Activated CD8-positive, alpha-beta memory T cell treated with anti-CD3 and anti-CD28 coated beads, Interleukin-2, amount 10 ng/mL, durations not matched to agents 7 days and 5 days (primary cell): Measurements from ENCODE around the gene TIGD3. TPM values are rescaled to one million over a fixed set of nuclear protein-coding genes. Genes with fewer than 3 reads are reported as not detected.

Experiments
- ATAC-seq: fragments of 150-1000 bp; cut with Tn5 transposase; one replicate; pipeline ENCODE4 v1.10.0; 2021; ENCODE audit warnings: moderate library complexity
- CTCF ChIA-PET: fragments of 350-600 bp; sonication (Branson Sonifier 250); formaldehyde crosslinking; loops from one replicate; lab custom pipeline; 2021; ENCODE audit warnings: antibody characterized with exemption; lab: Charles Lee
- DNase-seq: peaks from one replicate; pipeline ENCODE4 v3.0.0-alpha.2; 2020
- H3K27ac Mint-ChIP-seq: one replicate; pipeline ENCODE4 v1.8.0; 2021; ENCODE audit warnings: mild to moderate bottlenecking, mixed read lengths
- H3K27me3 Mint-ChIP-seq: one replicate; pipeline ENCODE4 v1.8.0; 2021; ENCODE audit warnings: mixed read lengths
- H3K36me3 Mint-ChIP-seq: one replicate; pipeline ENCODE4 v1.8.0; 2021; ENCODE audit warnings: mild to moderate bottlenecking, mixed read lengths
- H3K4me1 Mint-ChIP-seq: one replicate; pipeline ENCODE4 v1.8.0; 2021; ENCODE audit warnings: mixed read lengths
- H3K4me3 Mint-ChIP-seq: one replicate; pipeline ENCODE4 v1.8.0; 2021; ENCODE audit warnings: mild to moderate bottlenecking, moderate library complexity, mixed read lengths
- H3K9me3 Mint-ChIP-seq: one replicate; pipeline ENCODE4 v1.8.0; 2022; ENCODE audit warnings: low read depth, mixed read lengths
- total RNA-seq, 2 experiments: library from RNA; stranded (reverse); gene quantifications; one replicate each; pipeline ENCODE4 v1.2.3, GENCODE V29; 2021

Gene TIGD3
- total RNA-seq, 2 experiments from 2014 or later: 1.1 TPM

GRCh38 chr11:65315866-65316226, 38.7 kb upstream of the TIGD3 start:
- H3K27me3 Mint-ChIP-seq: peaks cover 12% of the 10 kb centered on the region
- peak overlapping the region; percentile 40 for H3K4me3 Mint-ChIP-seq

GRCh38 chr11:65316227-65317024, 38.1 kb upstream of the TIGD3 start:
- Mint-ChIP-seq H3K4me1 (peaks cover 6% of the 10 kb centered on the region), H3K9me3 (no peaks in the 10 kb centered on the region), H3K4me3 (no peak overlapping the region), H3K36me3 (no peaks in the 10 kb centered on the region), H3K27me3 (peaks cover 12% of the 10 kb centered on the region), H3K27ac (no peak overlapping the region)
- ATAC-seq (no peak), DNase-seq (no peak)
- CTCF ChIA-PET: interaction anchor here (0.8 to 7.2 kb wide), 32 partner anchors 11 to 469 kb away, joined by 3 to 200 read pairs (median 7); partner anchors contain the start of genes CAPN1, DPF2, PCNX3 and POLA2

More at GRCh38 chr11:65315866-65316226, 38.7 kb upstream of the TIGD3 start:
- CTCF ChIA-PET: interaction anchor here (0.8 to 7.2 kb wide), 38 partner anchors 10 to 468 kb away, joined by 3 to 200 read pairs (median 6); partner anchors contain the start of genes CAPN1, DPF2, FAU and MRPL49
- no peaks in the 10 kb centered on the region for H3K9me3 Mint-ChIP-seq
- ATAC-seq (no peak), DNase-seq (no peak)
- H3K4me1 Mint-ChIP-seq: peaks cover 6% of the 10 kb centered on the region
- H3K27ac Mint-ChIP-seq: no peak overlapping the region
- H3K36me3 Mint-ChIP-seq: no peaks in the 10 kb centered on the region

- Mint-ChIP-seq H3K36me3 (no peaks in the 10 kb centered on the region), H3K4me1 (peaks cover 6% of the 10 kb centered on the region), H3K27me3 (peaks cover 12% of the 10 kb centered on the region), H3K4me3 (no peak overlapping the region), H3K9me3 (no peaks in the 10 kb centered on the region), H3K27ac (no peak overlapping the region)
- DNase-seq (no peak), ATAC-seq (no peak)
- CTCF ChIA-PET: interaction anchor here (1.0 to 7.2 kb wide), 16 partner anchors 12 to 277 kb away, joined by 3 to 200 read pairs (median 14); partner anchors contain the start of genes CAPN1, DPF2 and POLA2
Measured at GRCh38 chr11:65317025-65317786, 37.3 kb upstream of the TIGD3 start.

- Mint-ChIP-seq H3K4me3 (no peak overlapping the region), H3K27ac (no peak overlapping the region), H3K4me1 (peaks cover 3% of the 10 kb centered on the region), H3K27me3 (peaks cover 3% of the 10 kb centered on the region), H3K36me3 (no peaks in the 10 kb centered on the region), H3K9me3 (no peaks in the 10 kb centered on the region)
- CTCF ChIA-PET: interaction anchor here (0.7 to 7.2 kb wide), 5 partner anchors 9 to 95 kb away, joined by 4 to 200 read pairs (median 6); partner anchors contain the start of gene DPF2
- ATAC-seq (no peak), DNase-seq (no peak)
Measured at GRCh38 chr11:65320386-65321075, 34.0 kb upstream of the TIGD3 start.

- no peak overlapping the region for H3K27ac Mint-ChIP-seq
- no peak for ATAC-seq
- peaks cover under 1% of the 10 kb centered on the region for H3K27me3 Mint-ChIP-seq
- CTCF ChIA-PET: interaction anchor here (0.7 to 2.3 kb wide), 3 partner anchors 9 to 71 kb away, joined by 4 to 12 read pairs (median 4); no protein-coding TSS in a partner anchor
- no peaks in the 10 kb centered on the region for H3K9me3 Mint-ChIP-seq
- H3K36me3 Mint-ChIP-seq: no peaks in the 10 kb centered on the region
- H3K4me1 Mint-ChIP-seq: no peaks in the 10 kb centered on the region
- no peak for DNase-seq
- no peak overlapping the region for H3K4me3 Mint-ChIP-seq
Measured at GRCh38 chr11:65321076-65321475, 33.5 kb upstream of the TIGD3 start.

- CTCF ChIA-PET: no interaction called here
- Mint-ChIP-seq H3K4me1 (no peaks in the 10 kb centered on the region), H3K27me3 (peaks cover under 1% of the 10 kb centered on the region), H3K27ac (no peak overlapping the region), H3K36me3 (no peaks in the 10 kb centered on the region), H3K4me3 (no peak overlapping the region), H3K9me3 (no peaks in the 10 kb centered on the region)
- ATAC-seq: no peak
- no peak for DNase-seq
Measured at GRCh38 chr11:65321828-65322485, 32.6 kb upstream of the TIGD3 start.

GRCh38 chr11:65323813-65324212, 30.7 kb upstream of the TIGD3 start:
- no peak for ATAC-seq
- Mint-ChIP-seq H3K36me3 (no peaks in the 10 kb centered on the region), H3K4me1 (no peaks in the 10 kb centered on the region), H3K4me3 (no peak overlapping the region), H3K9me3 (no peaks in the 10 kb centered on the region), H3K27me3 (peaks cover 4% of the 10 kb centered on the region), H3K27ac (no peak overlapping the region)
- CTCF ChIA-PET: interaction anchor here (0.7 to 12.9 kb wide), 3 partner anchors 7 to 49 kb away, joined by 3 to 200 read pairs (median 4); partner anchors contain the start of gene CDC42EP2
- DNase-seq: no peak

GRCh38 chr11:65325435-65325834, 29.1 kb upstream of the TIGD3 start:
- Mint-ChIP-seq H3K4me1 (peaks cover 7% of the 10 kb centered on the region), H3K9me3 (no peaks in the 10 kb centered on the region), H3K36me3 (no peaks in the 10 kb centered on the region), H3K27ac (no peak overlapping the region), H3K4me3 (no peak overlapping the region), H3K27me3 (peaks cover 6% of the 10 kb centered on the region)
- no peak for DNase-seq
- CTCF ChIA-PET: interaction anchor here (12.9 kb wide), 1 partner anchor 9 kb away, joined by 200 read pairs; the partner anchor contains the start of gene CDC42EP2
- no peak for ATAC-seq

- ATAC-seq (no peak), DNase-seq (no peak)
- no peaks in the 10 kb centered on the region for H3K36me3 Mint-ChIP-seq
- H3K4me3 Mint-ChIP-seq: no peak overlapping the region
- CTCF ChIA-PET: interaction anchor here (12.9 kb wide), 1 partner anchor 10 kb away, joined by 200 read pairs; the partner anchor contains the start of gene CDC42EP2
- H3K4me1 Mint-ChIP-seq: peaks cover 7% of the 10 kb centered on the region
- no peaks in the 10 kb centered on the region for H3K9me3 Mint-ChIP-seq
- peaks cover 6% of the 10 kb centered on the region for H3K27me3 Mint-ChIP-seq
- no peak overlapping the region for H3K27ac Mint-ChIP-seq
Measured at GRCh38 chr11:65327021-65327420, 27.5 kb upstream of the TIGD3 start.

- CTCF ChIA-PET: interaction anchor here (0.5 to 12.9 kb wide), 55 partner anchors 9 to 660 kb away, joined by 3 to 200 read pairs (median 5); partner anchors contain the start of genes CAPN1, CDC42EP2, FAU and MRPL49
- H3K4me3 Mint-ChIP-seq: no peak overlapping the region
- ATAC-seq: no peak
- H3K4me1 Mint-ChIP-seq: peaks cover 10% of the 10 kb centered on the region
- H3K36me3 Mint-ChIP-seq: peaks cover 3% of the 10 kb centered on the region
- H3K27ac Mint-ChIP-seq: no peak overlapping the region
- H3K9me3 Mint-ChIP-seq: no peaks in the 10 kb centered on the region
- H3K27me3 Mint-ChIP-seq: peaks cover 6% of the 10 kb centered on the region
- DNase-seq: no peak
Measured at GRCh38 chr11:65329478-65329877, 25.1 kb upstream of the TIGD3 start.

GRCh38 chr11:65329944-65330403, 24.6 kb upstream of the TIGD3 start:
- H3K27me3 Mint-ChIP-seq: peaks cover 6% of the 10 kb centered on the region
- no peak overlapping the region for H3K4me3 Mint-ChIP-seq
- H3K4me1 Mint-ChIP-seq: peaks cover 15% of the 10 kb centered on the region
- H3K9me3 Mint-ChIP-seq: no peaks in the 10 kb centered on the region
- ATAC-seq (no peak), DNase-seq (peak; percentile 89)
- H3K36me3 Mint-ChIP-seq: peaks cover 5% of the 10 kb centered on the region
- CTCF ChIA-PET: interaction anchor here (0.5 to 12.9 kb wide), 56 partner anchors 9 to 660 kb away, joined by 3 to 200 read pairs (median 4); partner anchors contain the start of genes CAPN1, CDC42EP2, FAU and MRPL49
- no peak overlapping the region for H3K27ac Mint-ChIP-seq

GRCh38 chr11:65330544-65330943, 24.0 kb upstream of the TIGD3 start:
- Mint-ChIP-seq H3K36me3 (peaks cover 9% of the 10 kb centered on the region), H3K27me3 (peaks cover 6% of the 10 kb centered on the region), H3K4me1 (peaks cover 20% of the 10 kb centered on the region), H3K27ac (no peak overlapping the region), H3K9me3 (no peaks in the 10 kb centered on the region), H3K4me3 (no peak overlapping the region)
- no peak for DNase-seq
- CTCF ChIA-PET: interaction anchor here (0.7 to 12.9 kb wide), 48 partner anchors 8 to 453 kb away, joined by 3 to 200 read pairs (median 5); partner anchors contain the start of genes CAPN1, CDC42EP2, FAU and MRPL49
- no peak for ATAC-seq
